Ishikawa (cell line): ENCODE data around the gene LAMB3.

Experiments used
- CEBPB ChIP-seq: IDR thresholded peaks from 2 replicates; pipeline ENCODE4 v1.6.1; 2012
- CREB1 ChIP-seq: IDR thresholded peaks from 2 replicates; pipeline ENCODE4 v1.6.1; 2012; ENCODE audit warnings: low read depth
- FOXM1 ChIP-seq: IDR thresholded peaks from 2 replicates; pipeline ENCODE4 v1.6.1; 2012; ENCODE audit warnings: low read depth, borderline replicate concordance
- NFIC ChIP-seq: IDR thresholded peaks from 2 replicates; pipeline ENCODE4 v1.6.1; 2012
- RAD21 ChIP-seq: IDR thresholded peaks from 2 replicates; pipeline ENCODE4 v1.6.1; 2012; ENCODE audit warnings: low read depth
- TAF1 ChIP-seq: IDR thresholded peaks from 2 replicates; pipeline ENCODE4 v1.6.1; 2012; ENCODE audit warnings: low read depth, mild to moderate bottlenecking
- YY1 ChIP-seq: IDR thresholded peaks from 2 replicates; pipeline ENCODE4 v1.6.1; 2012; ENCODE audit warnings: low read depth
- TF ChIP-seq, protein P1 (sequence below): IDR thresholded peaks from 2 replicates; pipeline ENCODE4 v1.6.1; 2012

DNA sequence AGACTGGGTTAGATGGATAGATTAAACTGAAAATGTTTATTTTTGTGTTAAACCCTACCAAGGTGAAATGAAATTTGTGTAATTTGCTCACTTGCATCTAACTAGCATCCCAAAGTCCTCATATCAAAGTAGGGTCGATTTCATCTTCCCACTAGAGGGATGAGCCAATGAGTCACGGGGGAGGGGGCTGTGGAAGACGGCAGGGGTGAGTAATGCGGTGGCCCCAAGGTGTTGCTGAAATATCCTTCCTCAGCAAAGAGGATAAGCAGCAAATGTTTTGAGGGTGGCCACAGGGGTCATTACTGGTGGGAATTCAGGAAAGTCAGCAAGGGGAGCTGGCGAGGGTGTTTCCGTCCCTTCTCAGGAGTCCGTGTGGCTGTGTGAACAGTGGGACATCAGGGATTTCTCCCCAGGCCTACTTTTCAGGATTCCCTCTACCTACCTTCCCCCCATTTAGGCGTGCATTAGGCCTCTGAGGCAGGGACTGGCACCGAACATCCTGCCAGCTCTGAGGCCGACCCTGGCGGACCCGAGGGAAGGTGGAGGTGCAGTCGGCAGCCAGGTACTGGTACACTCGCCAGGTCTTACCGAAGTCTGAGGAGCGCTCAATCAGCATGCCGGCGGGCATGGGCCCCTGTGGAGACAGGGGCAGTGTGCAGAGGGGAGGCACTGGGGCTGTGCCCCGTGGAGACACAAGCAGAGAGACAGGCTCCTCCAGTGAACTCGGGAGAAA is 18.1 kb downstream of the LAMB3 start:
- TF ChIP-seq TAF1 = no peak
- TF ChIP-seq RAD21 = no peak
- TF ChIP-seq, protein P1, sequence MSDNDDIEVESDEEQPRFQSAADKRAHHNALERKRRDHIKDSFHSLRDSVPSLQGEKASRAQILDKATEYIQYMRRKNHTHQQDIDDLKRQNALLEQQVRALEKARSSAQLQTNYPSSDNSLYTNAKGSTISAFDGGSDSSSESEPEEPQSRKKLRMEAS = no peak
- no peak for TF ChIP-seq CREB1
- TF ChIP-seq CEBPB = no peak
- TF ChIP-seq NFIC = no peak
- TF ChIP-seq YY1 = no peak
- no peak for TF ChIP-seq FOXM1
